MM.1S (cell line): ENCODE data around the gene OR13C9.
"Not testable (repeated sequence)": the region's sequence is repeated elsewhere in the genome, so short reads cannot be mapped to it uniquely, and the experiment has no call there.

Source experiments
- DNase-seq: peaks from one replicate; pipeline ENCODE4 v3.0.0-alpha.2; 2015
- H2AFZ ChIP-seq: fragments of 300-600 bp; sonication (generic); 2 replicates; pipeline ENCODE4 v1.6.0; 2016; ENCODE audit warnings: antibody characterized with exemption, low read length
- H3F3A ChIP-seq: fragments of 300-600 bp; sonication (generic); 2 replicates; pipeline ENCODE4 v1.6.1; 2016; ENCODE audit warnings: mild to moderate bottlenecking, antibody characterized with exemption, low read length, moderate library complexity, mixed read lengths; ENCODE audit not compliant: insufficient read depth
- H3K27ac ChIP-seq: fragments of 300-600 bp; sonication (generic); 2 replicates; pipeline ENCODE4 v1.5.1; 2016; ENCODE audit warnings: mild to moderate bottlenecking, low read length
- H3K27me3 ChIP-seq: fragments of 300-600 bp; sonication (generic); replicated peaks from 2 replicates; pipeline ENCODE4 v1.6.0; 2016; ENCODE audit warnings: low read length; ENCODE audit not compliant: insufficient read depth
- H3K36me3 ChIP-seq: fragments of 300-600 bp; sonication (generic); replicated peaks from 2 replicates; pipeline ENCODE4 v1.6.1; 2016; ENCODE audit warnings: mild to moderate bottlenecking, low read length, mixed read lengths; ENCODE audit not compliant: insufficient read depth
- H3K4me1 ChIP-seq: fragments of 300-600 bp; sonication (generic); 2 replicates; pipeline ENCODE4 v1.6.1; 2016; ENCODE audit warnings: low read length, mixed read lengths
- H3K4me2 ChIP-seq: fragments of 300-600 bp; sonication (generic); 2 replicates; pipeline ENCODE4 v1.6.0; 2016; ENCODE audit warnings: low read depth, low read length
- H3K4me3 ChIP-seq: fragments of 300-600 bp; sonication (generic); 2 replicates; pipeline ENCODE4 v1.5.1; 2016; ENCODE audit warnings: low read length, mixed read lengths
- H3K79me2 ChIP-seq: fragments of 300-600 bp; sonication (generic); 2 replicates; pipeline ENCODE4 v1.6.1; 2016; ENCODE audit warnings: mixed run types, low read length, mixed read lengths
- H3K9ac ChIP-seq: fragments of 300-600 bp; sonication (generic); 2 replicates; pipeline ENCODE4 v1.6.1; 2016; ENCODE audit warnings: low read length, mixed read lengths
- H3K9me2 ChIP-seq: fragments of 300-600 bp; sonication (generic); replicated peaks from 2 replicates; pipeline ENCODE4 v1.6.1; 2016; ENCODE audit warnings: mild to moderate bottlenecking, low read length, mixed read lengths; ENCODE audit not compliant: insufficient read depth
- H3K9me3 ChIP-seq: fragments of 300-600 bp; sonication (generic); replicated peaks from 2 replicates; pipeline ENCODE4 v1.6.1; 2016; ENCODE audit warnings: mild to moderate bottlenecking, low read length, mixed read lengths; ENCODE audit not compliant: insufficient read depth
- H4K20me1 ChIP-seq: fragments of 300-600 bp; sonication (generic); 2 replicates; pipeline ENCODE4 v1.6.1; 2016; ENCODE audit warnings: mild to moderate bottlenecking, low read length, moderate library complexity, mixed read lengths; ENCODE audit not compliant: insufficient read depth
- CTCF ChIP-seq: fragments of 300-600 bp; sonication (generic); IDR thresholded peaks from 2 replicates; pipeline ENCODE4 v1.5.1; 2016; ENCODE audit warnings: antibody characterized with exemption, low read length, mixed read lengths
- EZH2 ChIP-seq: fragments of 300-600 bp; sonication (generic); optimal IDR thresholded peaks from 2 replicates; pipeline ENCODE3; 2017; ENCODE audit warnings: low read depth, mild to moderate bottlenecking, antibody characterized with exemption, low read length, mixed read lengths
- EZH2phosphoT487 ChIP-seq: fragments of 300-600 bp; sonication (generic); IDR thresholded peaks from 2 replicates; pipeline ENCODE4 v1.6.1; 2018; ENCODE audit warnings: antibody characterized with exemption, low read length

The OR13C9 gene

GRCh38 chr9:104608336-104608735 lies 9.7 kb downstream of the OR13C9 start:
- DNase-seq, result peak; percentile 18
- H3K9me3 ChIP-seq, result no peaks in the 10 kb centered on the region
- no peaks in the 10 kb centered on the region for H3K9me2 ChIP-seq
- no peaks in the 10 kb centered on the region for H3K4me1 ChIP-seq
- no peaks in the 10 kb centered on the region for H3F3A ChIP-seq
- no peak overlapping the region for H2AFZ ChIP-seq
- H3K9ac ChIP-seq, result no peak overlapping the region
- no peaks in the 10 kb centered on the region for H3K36me3 ChIP-seq
- no peak overlapping the region for H3K4me2 ChIP-seq
- no peaks in the 10 kb centered on the region for H4K20me1 ChIP-seq
- TF ChIP-seq EZH2phosphoT487 (no peak), CTCF (peak; percentile 33)
- no peaks in the 10 kb centered on the region for H3K79me2 ChIP-seq
- H3K27me3 ChIP-seq, result no peaks in the 10 kb centered on the region
- H3K27ac ChIP-seq, result no peak overlapping the region
- no peak overlapping the region for H3K4me3 ChIP-seq

- Histone ChIP-seq H3K27me3 (no peaks in the 10 kb centered on the region), H3K36me3 (no peaks in the 10 kb centered on the region), H3K4me1 (no peaks in the 10 kb centered on the region), H3K9me2 (no peaks in the 10 kb centered on the region), H4K20me1 (no peaks in the 10 kb centered on the region), H3F3A (no peaks in the 10 kb centered on the region), H3K27ac (no peak overlapping the region), H3K4me3 (no peak overlapping the region), H3K9ac (no peak overlapping the region), H3K9me3 (no peaks in the 10 kb centered on the region), H3K4me2 (no peak overlapping the region), H2AFZ (no peak overlapping the region), H3K79me2 (no peaks in the 10 kb centered on the region)
- DNase-seq, result no peak
- TF ChIP-seq EZH2 (no peak), EZH2phosphoT487 (no peak), CTCF (no peak)
Measured at GRCh38 chr9:104606152-104606551, 11.9 kb downstream of the OR13C9 start.

- not testable (repeated sequence) for H3K27ac ChIP-seq, H3K4me3 ChIP-seq, H3K79me2 ChIP-seq, H3K4me2 ChIP-seq, H3F3A ChIP-seq, H3K9ac ChIP-seq, H3K27me3 ChIP-seq, H3K36me3 ChIP-seq, DNase-seq, H2AFZ ChIP-seq, H3K9me3 ChIP-seq, H3K4me1 ChIP-seq, H3K9me2 ChIP-seq, H4K20me1 ChIP-seq
Measured at GRCh38 chr9:104605527-104605926, 12.5 kb downstream of the OR13C9 start, which contains the start of gene OR13C2. Gene OR13C2 (minus strand): TSS chr9:104605627. CDS start chr9:104605627, 0 bp downstream.

DNA sequence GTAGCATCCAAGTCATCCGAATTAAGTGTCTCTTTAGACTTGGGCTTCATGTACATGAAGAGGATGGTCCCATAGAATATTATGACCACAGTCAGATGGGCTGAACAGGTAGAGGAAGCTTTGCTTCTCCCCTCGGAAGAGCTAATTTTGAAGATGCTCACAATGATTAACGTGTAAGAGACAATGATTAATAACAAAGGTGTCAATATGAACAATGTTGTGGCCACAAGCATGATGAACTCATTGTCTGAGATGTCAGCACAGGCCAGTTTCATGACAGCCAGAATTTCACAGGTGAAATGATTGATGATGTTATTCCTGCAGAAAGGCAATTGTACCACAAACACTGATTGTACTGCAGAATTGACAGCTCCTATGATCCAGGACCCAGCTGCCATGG lies 13.2 kb downstream of the OR13C9 start:
- H3F3A ChIP-seq, result no peaks in the 10 kb centered on the region
- no peaks in the 10 kb centered on the region for H3K36me3 ChIP-seq
- no peaks in the 10 kb centered on the region for H3K4me1 ChIP-seq
- no peaks in the 10 kb centered on the region for H3K9me2 ChIP-seq
- DNase-seq, result no peak
- H2AFZ ChIP-seq, result no peak overlapping the region
- H3K27me3 ChIP-seq, result no peaks in the 10 kb centered on the region
- H4K20me1 ChIP-seq, result no peaks in the 10 kb centered on the region
- no peaks in the 10 kb centered on the region for H3K9me3 ChIP-seq
- no peak overlapping the region for H3K9ac ChIP-seq
- TF ChIP-seq EZH2phosphoT487 (no peak), CTCF (no peak), EZH2 (no peak)
- H3K79me2 ChIP-seq, result no peaks in the 10 kb centered on the region
- H3K27ac ChIP-seq, result no peak overlapping the region
- no peak overlapping the region for H3K4me3 ChIP-seq
- no peak overlapping the region for H3K4me2 ChIP-seq

DNA sequence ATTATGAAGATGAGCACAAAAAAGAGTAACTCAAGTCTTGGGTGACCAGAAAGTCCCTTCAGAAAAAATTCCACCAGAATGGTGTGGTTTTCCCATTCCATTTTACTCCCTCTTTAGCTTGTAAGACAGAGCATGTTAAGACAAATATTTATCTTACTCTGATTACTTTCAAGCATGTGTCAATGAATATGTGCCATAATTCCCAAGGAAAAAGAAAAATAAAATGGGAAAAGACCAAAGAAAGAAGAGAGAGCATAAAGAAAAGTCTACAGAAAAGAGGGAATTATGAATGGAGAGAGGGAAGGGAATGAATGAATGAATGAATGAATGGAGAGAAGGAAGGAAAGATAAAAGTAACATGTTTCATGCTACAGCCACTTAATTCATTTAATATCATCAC lies 18.7 kb downstream of the OR13C9 start, which contains the start of gene OR13C5:
OR13C5 (minus strand) TSS at position 101 of the 400 bp plus-strand sequence; CDS start at position 101, 0 bp downstream.
- not testable (repeated sequence) for H3K9me3 ChIP-seq

DNA sequence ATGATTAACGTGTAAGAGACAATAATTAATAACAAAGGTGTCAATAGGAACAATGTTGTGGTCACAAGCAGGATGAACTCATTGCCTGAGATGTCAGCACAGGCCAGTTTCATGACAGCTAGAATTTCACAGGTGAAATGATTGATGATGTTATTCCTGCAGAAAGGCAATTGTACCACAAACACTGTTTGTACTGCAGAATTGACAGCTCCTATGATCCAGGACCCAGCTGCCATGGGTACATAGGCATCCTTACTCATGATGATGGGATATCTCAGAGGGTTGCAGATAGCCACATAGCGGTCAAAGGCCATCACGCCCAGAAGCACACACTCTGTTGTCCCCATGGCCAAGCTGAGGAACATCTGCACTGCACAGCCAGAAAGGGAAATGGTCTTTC lies 19.3 kb downstream of the OR13C9 start:
- not testable (repeated sequence) for H2AFZ ChIP-seq, H3F3A ChIP-seq, H3K9ac ChIP-seq, H3K27me3 ChIP-seq, H3K4me1 ChIP-seq, H3K9me2 ChIP-seq, DNase-seq, H3K36me3 ChIP-seq, H3K79me2 ChIP-seq, H3K27ac ChIP-seq, H3K4me2 ChIP-seq, H3K9me3 ChIP-seq, H4K20me1 ChIP-seq, H3K4me3 ChIP-seq

More for the DNA sequence above, 18.7 kb downstream of the OR13C9 start, which contains the start of gene OR13C5:
- H2AFZ ChIP-seq, H3F3A ChIP-seq, DNase-seq, H3K36me3 ChIP-seq, H3K27me3 ChIP-seq, H3K4me1 ChIP-seq, H3K4me3 ChIP-seq, H3K4me2 ChIP-seq, H4K20me1 ChIP-seq, H3K9ac ChIP-seq, H3K79me2 ChIP-seq, H3K27ac ChIP-seq, H3K9me2 ChIP-seq: not testable (repeated sequence)
